HG03045 (cell line): ENCODE measurements around the gene SLC16A7.
A peak's percentile ranks its signal among the peaks of the same experiment; 100 is the strongest.
"Not testable (repeated sequence)": the region's sequence is repeated elsewhere in the genome, so short reads cannot be mapped to it uniquely, and the experiment has no call there.

Experiments
- ATAC-seq: cut with Tn5 transposase; IDR thresholded peaks from one replicate; pipeline ENCODE4 v1.9.1; 2021; ENCODE audit warnings: mild to moderate bottlenecking, moderate library complexity; ENCODE audit not compliant: unreplicated experiment

The SLC16A7 gene, protein sequence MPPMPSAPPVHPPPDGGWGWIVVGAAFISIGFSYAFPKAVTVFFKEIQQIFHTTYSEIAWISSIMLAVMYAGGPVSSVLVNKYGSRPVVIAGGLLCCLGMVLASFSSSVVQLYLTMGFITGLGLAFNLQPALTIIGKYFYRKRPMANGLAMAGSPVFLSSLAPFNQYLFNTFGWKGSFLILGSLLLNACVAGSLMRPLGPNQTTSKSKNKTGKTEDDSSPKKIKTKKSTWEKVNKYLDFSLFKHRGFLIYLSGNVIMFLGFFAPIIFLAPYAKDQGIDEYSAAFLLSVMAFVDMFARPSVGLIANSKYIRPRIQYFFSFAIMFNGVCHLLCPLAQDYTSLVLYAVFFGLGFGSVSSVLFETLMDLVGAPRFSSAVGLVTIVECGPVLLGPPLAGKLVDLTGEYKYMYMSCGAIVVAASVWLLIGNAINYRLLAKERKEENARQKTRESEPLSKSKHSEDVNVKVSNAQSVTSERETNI

DNA sequence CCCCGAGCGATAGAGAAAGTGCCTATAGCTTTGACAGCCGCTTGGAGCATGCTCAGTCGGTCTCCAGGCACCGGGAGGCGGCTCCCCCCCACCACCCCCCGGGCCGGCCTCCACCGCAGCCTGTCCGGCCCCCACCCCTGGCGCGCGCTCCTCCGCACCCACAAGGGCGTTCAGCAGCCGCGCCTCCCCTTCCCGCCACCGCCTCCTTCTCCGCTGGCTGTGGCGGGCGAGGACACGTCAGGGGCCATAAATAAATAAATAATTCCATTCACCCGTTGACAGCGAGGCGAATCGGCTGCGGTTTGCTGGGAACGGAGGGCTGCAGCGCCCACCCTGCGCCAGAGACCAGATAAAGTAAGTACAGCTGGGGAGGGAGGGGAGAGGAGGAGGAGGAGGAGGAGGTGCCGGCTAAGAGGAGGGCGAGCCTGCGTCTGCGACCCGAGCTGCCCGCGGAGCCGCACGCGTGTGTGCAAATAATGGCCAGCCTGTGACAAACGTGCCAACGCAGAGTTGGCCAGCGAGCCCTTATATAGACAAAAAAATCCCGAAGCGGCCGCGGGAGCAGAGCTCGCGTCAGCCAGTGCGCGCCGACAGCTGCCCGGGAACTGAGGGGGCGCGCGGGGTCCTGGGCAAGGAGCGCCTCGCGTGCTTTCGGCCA, at the start of gene SLC16A7:
Gene SLC16A7, plus strand, starts transcription at position 147 of the 658 bp plus-strand sequence. CDS start 108,773 bp downstream, outside the sequence.
- peak; percentile 68 for ATAC-seq

- no peak for ATAC-seq
These were observed 46.9 kb upstream of the SLC16A7 start for GRCh38 chr12:59548930-59549329.

GRCh38 chr12:59559696-59560095, 36.1 kb upstream of the SLC16A7 start:
- ATAC-seq: no peak

DNA sequence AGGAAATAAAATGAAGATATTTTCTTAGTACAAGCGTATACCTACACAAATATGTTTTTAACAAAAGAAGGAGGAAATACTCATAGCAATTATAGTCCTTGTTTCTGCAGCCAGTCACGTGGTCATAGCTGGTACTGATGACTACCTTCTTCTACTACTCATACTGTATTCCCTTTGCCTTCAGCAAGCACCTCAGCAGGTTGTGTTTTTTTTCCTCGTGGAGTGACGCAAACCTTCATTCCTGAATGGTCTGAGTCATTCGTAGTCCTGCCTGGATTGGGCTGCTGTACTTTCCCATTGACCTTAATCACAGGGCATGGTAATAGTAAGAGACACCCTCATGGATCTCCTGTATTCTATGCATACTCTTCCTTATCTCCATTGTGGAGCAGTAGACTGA, 25.7 kb upstream of the SLC16A7 start:
- no peak for ATAC-seq

- ATAC-seq: no peak
These were observed 21.4 kb upstream of the SLC16A7 start for GRCh38 chr12:59574406-59574805.

DNA sequence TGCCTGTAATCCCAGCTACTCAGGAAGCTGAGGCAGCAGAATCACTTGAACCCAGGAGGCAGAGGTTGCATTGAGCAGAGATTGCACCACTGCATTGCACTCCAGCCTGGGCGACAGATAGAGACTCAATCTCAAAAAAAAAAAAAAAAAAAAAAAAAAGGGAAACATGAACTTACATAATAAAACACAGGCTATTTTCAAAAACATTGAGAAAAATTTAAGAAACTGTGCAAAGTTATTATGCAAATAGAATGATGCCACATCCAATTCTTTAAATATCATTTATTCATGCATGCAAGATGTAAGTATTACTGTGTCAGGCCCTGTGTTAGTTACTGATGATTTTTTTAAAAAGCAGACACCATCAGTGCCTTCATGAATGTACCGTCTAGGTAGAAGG, 20.0 kb upstream of the SLC16A7 start:
- ATAC-seq: no peak

- no peak for ATAC-seq
These were observed 17.6 kb upstream of the SLC16A7 start for GRCh38 chr12:59578254-59578653.

DNA sequence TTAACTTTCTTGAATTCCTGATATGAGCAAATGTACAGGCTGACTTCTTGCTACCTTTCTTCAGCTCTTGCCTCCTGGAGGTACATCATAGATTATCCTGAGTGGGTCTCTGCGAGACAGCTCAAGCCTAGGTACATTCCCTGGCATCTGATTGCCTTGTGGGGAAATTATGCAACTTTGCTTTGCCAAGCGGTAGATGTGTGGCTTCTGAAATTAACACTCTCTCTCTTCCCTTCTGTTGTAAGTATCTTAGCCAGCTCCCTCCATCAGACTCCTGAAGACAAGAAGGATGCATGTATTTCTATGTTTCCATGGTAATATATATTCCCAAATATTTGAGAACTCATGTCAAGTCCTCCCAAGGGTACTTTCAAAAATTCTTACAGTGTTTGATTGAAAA, 16.2 kb upstream of the SLC16A7 start:
- ATAC-seq: no peak

DNA sequence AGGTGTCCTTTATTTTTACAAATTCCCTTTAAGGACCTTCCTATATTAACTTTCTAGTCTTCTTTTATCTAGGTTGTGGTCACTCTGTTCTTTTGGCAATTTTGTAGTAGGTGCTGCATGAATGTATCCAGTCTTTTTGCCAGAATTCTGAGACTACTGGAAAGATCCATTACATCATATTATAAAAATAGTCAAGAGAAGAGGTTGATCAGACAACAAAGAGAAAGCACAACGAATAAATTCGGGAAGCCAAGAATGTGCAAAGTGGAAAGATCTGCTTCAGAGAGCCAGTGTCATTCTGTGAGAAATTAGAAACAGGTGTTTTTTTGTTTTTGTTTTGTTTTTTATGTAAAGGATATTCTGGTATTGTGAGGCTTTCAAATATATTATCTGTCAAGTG, 15.8 kb upstream of the SLC16A7 start:
- no peak for ATAC-seq

DNA sequence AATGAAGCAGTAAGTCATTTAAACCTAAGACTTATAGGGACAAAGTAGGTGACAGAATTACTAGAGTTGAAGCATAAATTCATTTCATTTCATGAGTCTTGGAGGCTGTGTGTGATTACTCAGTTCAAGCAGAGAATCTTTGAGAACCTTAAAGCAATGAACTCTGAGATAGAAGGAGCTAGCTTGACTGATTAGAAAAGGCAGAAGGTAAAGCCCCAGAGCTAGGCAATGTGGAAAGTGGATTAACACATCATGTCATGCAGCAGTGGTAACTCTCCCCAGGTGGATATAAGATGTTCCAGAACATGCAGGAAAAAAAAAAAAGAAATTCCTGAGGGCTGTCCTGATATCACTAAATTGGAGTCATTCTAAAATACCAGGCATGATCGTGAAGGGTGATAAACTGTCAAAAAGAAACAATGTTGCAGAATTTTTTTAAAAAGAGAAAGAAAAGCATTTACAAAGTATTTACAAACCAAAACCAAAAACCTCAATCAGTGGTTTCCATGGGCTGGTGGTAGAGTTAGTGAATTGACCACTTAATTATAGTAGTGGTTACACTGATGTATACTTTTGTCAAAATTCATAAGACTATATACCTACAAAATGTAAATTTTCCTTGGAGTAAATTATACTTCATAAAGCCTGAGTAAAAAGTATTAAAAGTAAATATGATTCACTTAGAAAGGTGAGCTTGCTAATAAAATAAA, 12.7 kb upstream of the SLC16A7 start:
- ATAC-seq: no peak

GRCh38 chr12:59587710-59588109, 8.1 kb upstream of the SLC16A7 start:
- no peak for ATAC-seq

DNA sequence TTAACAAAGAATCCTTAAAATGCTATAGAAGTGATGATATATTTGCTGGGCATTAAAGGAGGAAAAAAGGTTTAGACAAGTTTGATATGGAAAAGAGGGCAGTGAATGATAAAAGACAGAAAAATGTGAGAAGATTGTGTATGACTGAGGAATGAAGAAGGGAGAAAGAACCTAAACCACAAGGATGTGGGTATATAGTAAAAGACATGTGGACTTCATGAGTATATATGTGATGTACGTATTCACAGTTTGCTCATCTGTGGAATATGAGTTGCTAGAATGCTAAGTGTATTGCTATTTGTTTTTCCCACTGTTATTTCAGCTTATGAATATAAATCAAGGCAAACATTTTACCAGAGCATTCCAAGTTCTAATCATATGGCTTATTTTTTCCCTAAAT, 2.1 kb upstream of the SLC16A7 start:
- no peak for ATAC-seq

DNA sequence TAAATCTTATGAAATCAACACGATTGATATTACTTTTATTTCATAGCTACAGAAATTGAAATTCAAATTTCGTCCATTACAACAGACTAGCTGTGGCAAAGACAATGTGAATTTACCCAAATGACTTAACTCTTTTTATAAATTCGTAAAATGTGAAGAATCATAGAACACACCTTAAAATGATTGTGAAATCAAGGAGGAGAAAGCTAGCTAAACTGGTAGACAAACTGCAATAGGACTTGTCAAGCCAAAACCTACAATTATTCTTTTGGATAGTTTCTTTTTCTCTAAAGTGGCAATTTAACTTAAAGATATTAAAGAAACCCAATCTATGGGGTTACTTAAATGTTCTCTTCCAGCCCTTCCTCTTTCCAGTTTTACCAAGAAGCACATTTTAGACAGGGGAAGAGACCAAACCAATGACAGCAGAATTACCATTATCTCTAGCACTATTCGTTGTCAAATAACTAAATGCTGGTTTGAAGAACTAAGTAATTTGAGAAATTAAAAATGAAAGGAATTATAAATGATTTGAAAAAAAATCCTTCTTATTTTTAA, 807 bp upstream of the SLC16A7 start:
- ATAC-seq: no peak

DNA sequence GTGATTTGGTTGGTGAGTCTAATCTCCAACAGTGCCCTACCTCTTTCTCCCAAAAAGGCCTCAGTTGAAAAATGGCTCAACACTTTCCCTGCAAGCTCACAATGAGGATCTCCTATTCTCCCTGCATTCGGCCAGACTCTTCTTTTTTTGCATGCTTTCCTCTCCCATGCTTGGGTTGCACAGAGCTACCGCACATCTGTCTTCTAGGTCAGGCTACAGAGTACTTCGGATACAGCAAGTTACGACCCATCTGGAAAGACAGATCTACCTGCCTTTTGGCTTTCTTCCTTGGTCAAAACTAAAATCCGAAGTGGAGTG, 305 bp upstream of the SLC16A7 start:
- no peak for ATAC-seq

GRCh38 chr12:59597385-59597781, 1.6 kb downstream of the SLC16A7 start:
- ATAC-seq: peak; percentile 56

GRCh38 chr12:59600171-59600570, 4.3 kb downstream of the SLC16A7 start:
- ATAC-seq: no peak

DNA sequence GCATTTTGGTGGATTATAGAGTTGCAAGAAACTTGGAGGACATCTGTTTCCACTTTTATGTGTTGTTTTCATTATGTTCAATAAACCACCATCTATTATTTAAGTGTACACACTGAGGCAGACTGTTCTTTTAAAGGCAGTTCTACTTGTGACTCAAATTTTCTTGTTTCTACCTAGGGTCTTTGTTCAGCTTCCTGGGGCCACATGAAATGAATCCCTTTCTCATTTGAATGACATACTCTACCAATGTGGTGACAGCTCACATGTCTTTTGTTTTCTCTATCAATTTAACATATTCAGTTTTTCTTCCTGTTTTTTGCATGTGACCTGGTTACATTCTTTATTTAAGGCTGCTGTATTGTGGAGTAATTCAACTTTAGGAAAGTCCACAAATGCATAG, 7.9 kb downstream of the SLC16A7 start:
- no peak for ATAC-seq

- not testable (repeated sequence) for ATAC-seq
These were observed 17.1 kb downstream of the SLC16A7 start for GRCh38 chr12:59612823-59613434.

DNA sequence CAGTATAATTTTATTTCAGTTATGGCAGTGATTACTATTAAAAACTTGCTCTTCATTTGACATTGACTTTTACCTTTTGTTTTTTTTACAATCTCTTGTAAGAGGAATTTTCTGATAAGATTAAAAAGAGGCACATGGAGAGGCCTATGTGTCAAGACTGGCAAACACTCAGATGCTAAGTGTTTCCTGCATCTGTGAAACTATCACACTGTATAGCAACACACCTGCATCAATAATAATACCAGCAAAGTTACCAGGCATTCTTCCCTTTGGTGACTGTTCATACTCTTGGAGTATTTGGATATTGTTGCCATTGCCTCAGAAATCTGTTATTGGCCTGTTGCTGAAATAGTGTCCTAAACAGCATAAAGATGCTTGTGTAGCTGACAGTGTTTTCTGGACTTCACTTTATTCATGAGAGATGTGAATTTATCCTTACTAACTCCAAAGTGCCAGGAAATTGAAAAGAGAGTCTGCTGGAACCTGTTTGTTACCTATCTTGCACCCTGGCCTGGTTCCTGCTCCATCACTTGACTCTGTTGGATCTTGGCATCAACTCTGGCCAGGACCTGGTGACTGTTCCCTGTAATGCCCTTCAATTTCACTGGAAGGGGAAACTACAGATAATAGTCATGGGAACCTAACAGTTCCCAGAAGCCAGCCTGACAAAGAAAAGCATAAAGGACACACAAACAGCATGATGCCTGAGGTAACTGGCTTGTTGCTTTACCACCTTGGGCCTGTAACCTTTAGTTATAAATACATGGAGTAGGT, 19.8 kb downstream of the SLC16A7 start:
- ATAC-seq: no peak
